Psoas muscle (tissue), 8 donors: ENCODE results near the gene ANTKMT. TPM values are rescaled to one million over a fixed set of nuclear protein-coding genes. Genes with fewer than 3 reads are reported as not detected.

Experiments
- ATAC-seq, 4 donors: fragments of 200-7000 bp; cut with Tn5 transposase; one replicate each; pipeline ENCODE4 v1.9.1; 2020; ENCODE audit warnings: moderate library complexity in 3 of 4, mild to moderate bottlenecking in 2 of 4
- DNase-seq, 2 donors: peaks; one replicate each; pipeline ENCODE4 v3.0.0-alpha.2; 2020
- H3K27ac ChIP-seq: fragments of 200-600 bp; one replicate; pipeline ENCODE4 v1.8.0; 2022
- H3K27me3 ChIP-seq, 3 donors: fragments of 200-600 bp in 1 of 3; one replicate each; pipeline versions ENCODE4 v1.6.1 to v1.8.0; 2013 to 2022; ENCODE audit warnings: low read length in 2 of 3, mild to moderate bottlenecking in 2 of 3, moderate library complexity in 1 of 3; ENCODE audit not compliant: insufficient read depth in 3 of 3
- H3K36me3 ChIP-seq, 2 donors: fragments of 200-600 bp in 1 of 2; one replicate each; pipeline versions ENCODE4 v1.6.1 to v1.8.0; 2013 to 2022; ENCODE audit warnings: low read depth in 1 of 2, mild to moderate bottlenecking in 1 of 2, moderate library complexity in 1 of 2; ENCODE audit not compliant: insufficient read depth in 1 of 2
- H3K4me1 ChIP-seq: fragments of 200-600 bp; one replicate; pipeline ENCODE4 v1.8.0; 2022
- H3K4me3 ChIP-seq: fragments of 200-600 bp; one replicate; pipeline ENCODE4 v1.8.0; 2022; ENCODE audit warnings: mild to moderate bottlenecking
- H3K9me3 ChIP-seq: fragments of 200-600 bp; one replicate; pipeline ENCODE4 v1.8.0; 2022
- CTCF ChIP-seq: fragments of 200-600 bp; IDR thresholded peaks from one replicate; pipeline ENCODE4 v1.8.0; 2022; ENCODE audit warnings: antibody characterized with exemption
- WGBS, 3 donors: extraction: QIAGEN DNeasy Blood & Tissue Kit; methylation state at CpG; one replicate each; pipeline versions ENCODE4 v1.1.6 to v1.1.7; 2013; 5-methylcytosine and 5-hydroxymethylcytosine counted together
- intact Hi-C, 2 donors: fragments of 100-400 bp; cut with DNase I; formaldehyde crosslinking; loops; one replicate each; pipeline versions ENCODE4 v1.11.0 to v1.14.2; 2022
- polyA plus RNA-seq, 3 donors: library from polyadenylated mRNA; stranded (reverse); fragments of 200-250 nt; gene quantifications; one replicate each; pipeline ENCODE4 v1.2.3, GENCODE V29; 2013
- total RNA-seq, 4 donors: library from RNA; stranded (reverse); fragmentation: NEBNext Ultra II Directional in 2 of 4; extraction: Animal tissue kit (Norgen Biotek cat#: 25700) in 2 of 4; gene quantifications; one replicate each; pipeline versions ENCODE4 v1.2.1 to v1.2.4, GENCODE V29; 2021 to 2023
- donor health status: healthy with polysubstance abuse.
- donor health status: DM: no; HTN: no; CAD: no; lungs with moderate emphysema.
- donor health status: Bipolar disorder and iron deficiency.
- donor health status: healthy.
- donor health status: DM: yes; HTN: yes; CAD: no.
- donor health status: DM: no; HTN: no; CAD: no.
- donor health status: DM: no; HTN: no; CAD: no.
- donor health status: DM: yes; HTN: yes; CAD: no.

ANTKMT gene
- total and polyA plus RNA-seq, 7 donors: 16.1 to 56.0 (median 33.5) TPM

DNA sequence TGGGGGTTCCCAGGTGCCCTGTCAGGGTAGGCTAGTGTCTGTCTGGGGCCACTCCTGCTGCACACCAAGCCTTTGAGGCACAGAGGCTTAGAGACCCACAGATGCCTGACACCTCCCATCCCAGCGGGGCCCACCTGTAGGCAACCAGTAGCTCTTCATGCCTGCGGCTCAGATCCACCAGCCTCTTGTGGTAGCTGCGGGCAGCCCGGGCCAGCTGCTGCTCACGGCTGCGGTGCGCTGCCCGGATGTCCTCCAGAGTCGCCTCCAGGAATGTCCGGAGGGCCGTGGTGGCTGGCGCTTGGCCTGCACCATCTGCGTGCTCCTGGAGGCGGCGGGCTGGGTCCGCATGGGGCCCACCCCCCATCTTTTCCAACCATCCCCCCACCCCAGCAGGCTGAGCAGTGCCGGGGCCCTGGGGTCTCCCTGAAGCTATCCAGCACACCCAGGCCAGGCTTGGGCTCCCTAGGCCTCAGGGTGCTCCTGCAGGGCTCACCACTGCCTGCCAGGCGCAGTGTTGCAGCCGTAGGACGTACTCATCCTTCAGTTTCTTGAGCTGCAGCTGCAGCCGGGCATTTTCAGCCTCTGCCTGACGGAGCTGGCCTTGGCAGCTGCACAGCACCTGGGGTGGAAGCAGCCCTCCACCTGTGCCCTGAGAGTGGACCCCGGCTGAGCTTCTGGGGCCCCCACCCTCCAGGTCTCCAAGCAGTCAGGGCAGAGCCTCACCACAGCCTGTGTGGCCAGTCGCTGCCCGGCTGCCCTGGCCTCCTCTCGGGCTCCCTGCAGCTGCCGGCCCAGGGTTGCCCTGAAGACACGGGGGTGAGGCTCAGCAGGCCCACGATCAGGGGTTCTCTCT lies 3.5 kb downstream of the ANTKMT start:
- WGBS, 3 donors: 23 to 38% (median 27%) methylated on average over 28 to 29 of the region's 29 CpGs
- DNase-seq (no peak), ATAC-seq (no peak)
- H3K36me3 ChIP-seq: peaks cover 0 to 9% of the 10 kb centered on the region in 2 donors
- H3K4me1 ChIP-seq: peaks cover 27% of the 10 kb centered on the region
- peaks cover 0 to 38% (median 19%) of the 10 kb centered on the region in 3 donors for H3K27me3 ChIP-seq
- no peak for TF ChIP-seq CTCF
- intact Hi-C loops: no loop called here
- no peak overlapping the region for H3K4me3 ChIP-seq
- no peaks in the 10 kb centered on the region for H3K9me3 ChIP-seq
- H3K27ac ChIP-seq: no peak overlapping the region

DNA sequence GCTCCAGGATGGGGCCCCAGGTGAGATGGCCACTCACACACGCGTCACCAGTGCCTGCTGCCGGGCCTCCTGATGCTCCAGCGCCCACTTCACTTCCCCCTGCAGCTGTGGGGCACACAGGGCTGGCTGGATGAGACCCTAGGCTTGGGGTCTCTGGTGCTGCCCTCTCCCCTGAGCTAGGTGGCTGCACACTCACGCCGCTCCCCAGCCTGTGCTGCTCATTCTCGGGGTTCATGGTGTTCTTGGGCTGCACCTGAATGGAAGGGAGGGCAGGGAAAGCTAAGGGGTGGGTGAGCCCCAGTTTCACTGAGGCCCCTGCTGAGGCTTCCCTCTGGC lies 4.1 kb downstream of the ANTKMT start:
- no peak for ATAC-seq

GRCh38 chr16:725463-726187 lies 4.7 kb downstream of the ANTKMT start:
- H3K27me3 ChIP-seq: peaks cover 0 to 40% (median 19%) of the 10 kb centered on the region in 3 donors
- peaks cover 19% of the 10 kb centered on the region for H3K4me1 ChIP-seq
- peaks cover 0 to 19% of the 10 kb centered on the region in 2 donors for H3K36me3 ChIP-seq
- intact Hi-C loops: no loop called here
- no peak overlapping the region for H3K27ac ChIP-seq
- 50 to 56% (median 55%) methylated on average over 20 to 23 of the region's 23 CpGs for whole genome bisulfite sequencing, 3 donors
- DNase-seq (no peak), ATAC-seq (no peak)
- H3K4me3 ChIP-seq: no peak overlapping the region
- H3K9me3 ChIP-seq: no peaks in the 10 kb centered on the region
- TF ChIP-seq CTCF: no peak

More for the DNA sequence above, 4.1 kb downstream of the ANTKMT start:
- Histone ChIP-seq H3K27ac (no peak overlapping the region), H3K4me3 (no peak overlapping the region), H3K36me3 (peaks cover 0 to 14% of the 10 kb centered on the region in 2 donors), H3K4me1 (peaks cover 23% of the 10 kb centered on the region), H3K27me3 (peaks cover 0 to 40% (median 19%) of the 10 kb centered on the region in 3 donors), H3K9me3 (no peaks in the 10 kb centered on the region)
- WGBS, 3 donors: 70 to 77% (median 73%) methylated on average over 7 of the region's 7 CpGs
- intact Hi-C loops: no loop called here
- TF ChIP-seq CTCF: no peak
- DNase-seq: no peak

- TF ChIP-seq CTCF: no peak
- 7 to 14% (median 11%) methylated on average over 7 to 9 of the region's 9 CpGs for WGBS, 3 donors
- Histone ChIP-seq H3K27me3 (peaks cover 0 to 40% (median 19%) of the 10 kb centered on the region in 3 donors), H3K4me3 (no peak overlapping the region), H3K36me3 (peaks cover 0 to 24% of the 10 kb centered on the region in 2 donors), H3K27ac (no peak overlapping the region), H3K4me1 (peaks cover 19% of the 10 kb centered on the region), H3K9me3 (no peaks in the 10 kb centered on the region)
- intact Hi-C loops: no loop called here
- no peak for DNase-seq
- ATAC-seq: no peak
Measured at GRCh38 chr16:726188-726437, 5.2 kb downstream of the ANTKMT start.
